A673 (cell line): Measurements from ENCODE around the gene BST2.

Experiments
- CTCF ChIP-seq: fragments of 300-800, 200-600 bp; sonication (generic); conservative IDR thresholded peaks from 2 replicates; pipeline ENCODE4 v1.5.1; 2017; ENCODE audit warnings: low read depth, mild to moderate bottlenecking, antibody characterized with exemption, low read length, moderate library complexity, mixed read lengths
- EZH2 ChIP-seq: fragments of 200-600 bp; sonication (generic); IDR thresholded peaks from 2 replicates; pipeline ENCODE4 v1.6.1; 2017; ENCODE audit warnings: borderline replicate concordance, low read depth, mild to moderate bottlenecking, mixed read lengths, antibody characterized with exemption, low read length; ENCODE audit not compliant: poor library complexity, severe bottlenecking

GRCh38 chr19:17385878-17386611, 19.4 kb downstream of the BST2 start:
- TF ChIP-seq CTCF (peak; percentile 91), EZH2 (no peak)
